PC-9 (cell line): ENCODE measurements around the gene ANKRD10. TPM values are rescaled to one million over a fixed set of nuclear protein-coding genes. Genes with fewer than 3 reads are reported as not detected.
"Not testable (repeated sequence)": the region's sequence is repeated elsewhere in the genome, so short reads cannot be mapped to it uniquely, and the experiment has no call there.

Source experiments
- BruUV-seq: library from RNA; stranded (reverse); fragments of 400-500 nt; replicated peaks from 2 replicates; lab custom pipeline; 2021; lab: Mats Ljungman, UMichigan
- CTCF ChIA-PET: fragments of 300-600 bp; sonication (Branson Sonifier 250); formaldehyde crosslinking; loops from one replicate; lab custom pipeline; 2022; ENCODE audit warnings: antibody characterized with exemption; lab: Charles Lee
- POLR2A ChIA-PET: fragments of 300-600 bp; sonication (Branson Sonifier 250); formaldehyde crosslinking; loops from one replicate; lab custom pipeline; 2022; ENCODE audit warnings: antibody characterized with exemption; ENCODE audit not compliant: unreplicated experiment; lab: Charles Lee
- DNase-seq, 2 experiments: peaks; one replicate each; pipeline versions ENCODE4 v3.0.0 to v3.0.0-alpha.2; 2015 to 2022; ENCODE audit warnings: mixed read lengths in 1 of 2
- H2AFZ ChIP-seq: fragments of 200-600 bp; sonication (generic); 2 replicates; pipeline ENCODE4 v1.8.1; 2017; ENCODE audit warnings: antibody characterized with exemption
- H3F3A ChIP-seq: fragments of 200-600 bp; sonication (generic); 2 replicates; pipeline ENCODE4 v1.8.1; 2017; ENCODE audit warnings: antibody characterized with exemption, mild to moderate bottlenecking, low read depth; ENCODE audit not compliant: insufficient read depth
- H3K27ac ChIP-seq: fragments of 200-600 bp; sonication (generic); 2 replicates; pipeline ENCODE4 v1.6.1; 2016; ENCODE audit warnings: mixed run types
- H3K27me3 ChIP-seq: fragments of 200-600 bp; sonication (generic); 2 replicates; pipeline ENCODE4 v1.6.1; 2016; ENCODE audit warnings: low read depth, mixed run types; ENCODE audit not compliant: insufficient read depth
- H3K36me3 ChIP-seq: fragments of 200-600 bp; sonication (generic); 2 replicates; pipeline ENCODE4 v1.6.1; 2016; ENCODE audit warnings: low read depth, mixed run types
- H3K4me1 ChIP-seq: fragments of 200-600 bp; sonication (generic); replicated peaks from 2 replicates; pipeline ENCODE4 v1.6.1; 2016; ENCODE audit warnings: mixed run types; ENCODE audit not compliant: insufficient read depth
- H3K4me2 ChIP-seq: fragments of 200-600 bp; sonication (generic); 2 replicates; pipeline ENCODE4 v1.6.1; 2017; ENCODE audit warnings: mixed run types
- H3K4me3 ChIP-seq: fragments of 200-600 bp; sonication (generic); 2 replicates; pipeline ENCODE4 v1.6.1; 2016; ENCODE audit warnings: mixed run types
- H3K79me2 ChIP-seq: fragments of 200-600 bp; sonication (generic); 2 replicates; pipeline ENCODE4 v1.6.1; 2017; ENCODE audit warnings: low read depth, mixed run types
- H3K9me2 ChIP-seq: fragments of 200-600 bp; sonication (generic); 2 replicates; pipeline ENCODE4 v1.8.1; 2017; ENCODE audit warnings: mild to moderate bottlenecking; ENCODE audit not compliant: insufficient read depth
- H3K9me3 ChIP-seq: fragments of 200-600 bp; sonication (generic); 2 replicates; pipeline ENCODE4 v1.8.1; 2016; ENCODE audit warnings: low read depth; ENCODE audit not compliant: insufficient read depth
- H4K20me1 ChIP-seq: fragments of 200-600 bp; sonication (generic); 2 replicates; pipeline ENCODE4 v1.8.1; 2017; ENCODE audit not compliant: insufficient read depth
- EZH2 ChIP-seq: fragments of 200-600 bp; sonication (generic); IDR thresholded peaks from 2 replicates; pipeline ENCODE4 v1.8.0; 2017; ENCODE audit warnings: antibody characterized with exemption, low read depth
- intact Hi-C: fragments of 100-400 bp; cut with micrococcal nuclease; formaldehyde crosslinking; loops from one replicate; pipeline ENCODE4 v1.10.0; 2022; ENCODE audit not compliant: unreplicated experiment
- total RNA-seq: library from RNA; stranded (reverse); gene quantifications from 2 replicates; pipeline ENCODE4 v1.2.3, GENCODE V29; 2021
- TF ChIP-seq, protein P1 (sequence below): fragments of 200-600 bp; sonication (generic); conservative IDR thresholded peaks from 2 replicates; pipeline ENCODE4 v1.6.1; 2017; ENCODE audit warnings: mixed run types, antibody characterized with exemption, mild to moderate bottlenecking, moderate library complexity

ANKRD10 gene
- total RNA-seq, 1 experiment from 2014 or later, result 155 TPM

DNA sequence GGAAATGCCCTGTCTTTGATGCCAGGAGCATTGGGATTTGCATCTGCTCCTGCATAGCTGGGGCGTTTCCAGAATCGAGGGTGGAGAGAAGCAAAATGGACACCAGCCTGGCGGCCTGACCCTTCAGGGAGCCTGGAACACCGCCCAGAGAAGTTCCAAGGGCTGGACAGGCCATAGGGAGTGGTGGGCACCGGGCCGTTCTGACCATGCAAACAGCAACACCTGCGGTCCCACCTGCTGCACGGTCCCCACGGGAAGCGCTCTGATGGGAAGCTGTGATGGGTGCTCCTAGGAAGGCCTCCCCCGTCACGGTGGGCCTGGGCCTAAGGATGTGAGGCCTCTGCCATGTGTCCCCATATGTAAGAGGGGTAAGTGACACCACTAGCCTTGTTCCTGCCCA lies 34.2 kb upstream of the ANKRD10 start:
- no peaks in the 10 kb centered on the region for H3K36me3 ChIP-seq
- CTCF ChIA-PET, result no interaction called here
- no peaks in the 10 kb centered on the region for H3K27me3 ChIP-seq
- peaks cover 4% of the 10 kb centered on the region; the same call in 1 of the 2 replicates for H3F3A ChIP-seq
- H3K4me3 ChIP-seq, result no peak overlapping the region
- BruUV-seq, result no TSS peak
- no peak for DNase-seq
- intact Hi-C loops, result no loop called here
- no peak overlapping the region for H3K27ac ChIP-seq
- no peaks in the 10 kb centered on the region for H3K79me2 ChIP-seq
- no peak overlapping the region for H2AFZ ChIP-seq
- peaks cover 12% of the 10 kb centered on the region for H3K4me1 ChIP-seq
- no peaks in the 10 kb centered on the region for H4K20me1 ChIP-seq
- POLR2A ChIA-PET, result no interaction called here
- no peaks in the 10 kb centered on the region for H3K9me2 ChIP-seq
- no peaks in the 10 kb centered on the region for H3K9me3 ChIP-seq
- TF ChIP-seq EZH2, result no peak
- TF ChIP-seq, protein P1, sequence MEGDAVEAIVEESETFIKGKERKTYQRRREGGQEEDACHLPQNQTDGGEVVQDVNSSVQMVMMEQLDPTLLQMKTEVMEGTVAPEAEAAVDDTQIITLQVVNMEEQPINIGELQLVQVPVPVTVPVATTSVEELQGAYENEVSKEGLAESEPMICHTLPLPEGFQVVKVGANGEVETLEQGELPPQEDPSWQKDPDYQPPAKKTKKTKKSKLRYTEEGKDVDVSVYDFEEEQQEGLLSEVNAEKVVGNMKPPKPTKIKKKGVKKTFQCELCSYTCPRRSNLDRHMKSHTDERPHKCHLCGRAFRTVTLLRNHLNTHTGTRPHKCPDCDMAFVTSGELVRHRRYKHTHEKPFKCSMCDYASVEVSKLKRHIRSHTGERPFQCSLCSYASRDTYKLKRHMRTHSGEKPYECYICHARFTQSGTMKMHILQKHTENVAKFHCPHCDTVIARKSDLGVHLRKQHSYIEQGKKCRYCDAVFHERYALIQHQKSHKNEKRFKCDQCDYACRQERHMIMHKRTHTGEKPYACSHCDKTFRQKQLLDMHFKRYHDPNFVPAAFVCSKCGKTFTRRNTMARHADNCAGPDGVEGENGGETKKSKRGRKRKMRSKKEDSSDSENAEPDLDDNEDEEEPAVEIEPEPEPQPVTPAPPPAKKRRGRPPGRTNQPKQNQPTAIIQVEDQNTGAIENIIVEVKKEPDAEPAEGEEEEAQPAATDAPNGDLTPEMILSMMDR, result no peak
- H3K4me2 ChIP-seq, result no peak overlapping the region

GRCh38 chr13:110947338-110947737 lies 32.5 kb upstream of the ANKRD10 start:
- CTCF ChIA-PET, BruUV-seq, intact Hi-C loops: not testable (repeated sequence)

DNA sequence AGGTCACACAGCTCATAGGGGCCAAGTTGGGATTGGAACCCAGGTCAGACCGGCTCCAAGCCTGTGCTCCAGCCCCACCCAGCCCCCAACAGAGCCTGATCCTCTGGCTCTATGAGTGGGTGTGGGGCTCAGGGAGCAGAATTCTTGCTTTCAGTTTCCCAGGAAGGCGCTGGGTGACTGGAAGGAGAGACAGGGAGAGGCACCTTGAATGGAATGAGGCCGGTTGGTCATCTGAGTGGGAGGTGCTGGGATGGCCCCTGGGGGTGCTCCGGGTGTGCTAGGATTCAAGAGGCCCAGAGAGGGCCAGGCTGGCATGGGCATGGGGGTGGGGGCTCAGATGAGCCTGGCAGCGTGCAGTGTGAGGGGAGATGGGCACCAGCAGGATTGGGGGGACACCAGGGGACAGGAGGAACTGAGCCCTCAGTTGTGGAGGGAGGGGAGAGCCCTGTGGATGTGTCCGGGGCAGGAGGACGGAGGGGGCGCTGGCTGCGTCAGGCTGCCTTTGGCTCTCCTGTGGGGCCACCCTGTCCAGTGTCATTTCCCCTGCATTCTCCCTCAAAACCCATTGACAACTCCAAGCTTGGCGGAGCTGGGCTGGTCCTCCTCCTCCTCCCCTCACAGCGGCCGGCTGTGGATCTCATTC lies 31.2 kb upstream of the ANKRD10 start:
- no TSS peak for BruUV-seq
- no peak overlapping the region for H3K4me2 ChIP-seq
- ChIA-PET CTCF (no interaction called here), POLR2A (no interaction called here)
- no peak for TF ChIP-seq EZH2
- TF ChIP-seq, protein P1, result no peak
- DNase-seq, result no peak
- H3K36me3 ChIP-seq, result no peaks in the 10 kb centered on the region
- no peak overlapping the region for H3K27ac ChIP-seq
- H3K4me3 ChIP-seq, result no peak overlapping the region
- H3F3A ChIP-seq, result peaks cover 11% of the 10 kb centered on the region; the same call in 1 of the 2 replicates
- no peaks in the 10 kb centered on the region for H4K20me1 ChIP-seq
- no peaks in the 10 kb centered on the region for H3K27me3 ChIP-seq
- intact Hi-C loops, result no loop called here
- peaks cover 17% of the 10 kb centered on the region for H3K4me1 ChIP-seq
- H2AFZ ChIP-seq, result no peak overlapping the region
- no peaks in the 10 kb centered on the region for H3K9me3 ChIP-seq
- no peaks in the 10 kb centered on the region for H3K9me2 ChIP-seq
- no peaks in the 10 kb centered on the region for H3K79me2 ChIP-seq

More at GRCh38 chr13:110947338-110947737, 32.5 kb upstream of the ANKRD10 start:
- H3K9me3 ChIP-seq, DNase-seq, H3K79me2 ChIP-seq, H3K27ac ChIP-seq, H2AFZ ChIP-seq, H3K4me3 ChIP-seq, H3K4me2 ChIP-seq, H3K9me2 ChIP-seq, H3K36me3 ChIP-seq, POLR2A ChIA-PET, H3K27me3 ChIP-seq, H4K20me1 ChIP-seq: not testable (repeated sequence)
- Histone ChIP-seq H3K4me1 (peaks cover 17% of the 10 kb centered on the region), H3F3A (peaks cover 11% of the 10 kb centered on the region; the same call in 1 of the 2 replicates)
